ENCODE results near the gene PRDM16. TPM values are rescaled to one million over a fixed set of nuclear protein-coding genes. Genes with fewer than 3 reads are reported as not detected.

PRDM16 gene
- total RNA-seq, 1 experiment from 2014 or later, result 0.04 TPM

DNA sequence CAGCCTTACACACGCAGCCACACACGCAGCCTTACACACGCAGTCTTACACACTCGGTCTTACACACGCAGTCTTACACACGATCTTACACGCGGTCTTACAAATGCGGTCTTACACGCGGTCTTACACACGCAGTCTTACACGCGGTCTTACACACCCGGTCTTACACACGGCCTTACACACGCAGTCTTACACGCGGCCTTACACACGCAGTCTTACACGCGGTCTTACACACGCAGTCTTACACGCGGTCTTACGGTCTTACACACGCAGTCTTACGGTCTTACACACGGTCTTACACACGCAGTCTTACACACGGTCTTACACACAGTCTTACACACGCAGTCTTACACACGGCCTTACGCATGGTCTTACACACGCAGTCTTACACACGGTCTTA lies 111.9 kb downstream of the PRDM16 start:
- TF ChIP-seq EZH2phosphoT487 (IDR thresholded peaks at IDR 0.05; ENCODE audit: borderline replicate concordance, low read length), result no peak
- TF ChIP-seq, protein P1, sequence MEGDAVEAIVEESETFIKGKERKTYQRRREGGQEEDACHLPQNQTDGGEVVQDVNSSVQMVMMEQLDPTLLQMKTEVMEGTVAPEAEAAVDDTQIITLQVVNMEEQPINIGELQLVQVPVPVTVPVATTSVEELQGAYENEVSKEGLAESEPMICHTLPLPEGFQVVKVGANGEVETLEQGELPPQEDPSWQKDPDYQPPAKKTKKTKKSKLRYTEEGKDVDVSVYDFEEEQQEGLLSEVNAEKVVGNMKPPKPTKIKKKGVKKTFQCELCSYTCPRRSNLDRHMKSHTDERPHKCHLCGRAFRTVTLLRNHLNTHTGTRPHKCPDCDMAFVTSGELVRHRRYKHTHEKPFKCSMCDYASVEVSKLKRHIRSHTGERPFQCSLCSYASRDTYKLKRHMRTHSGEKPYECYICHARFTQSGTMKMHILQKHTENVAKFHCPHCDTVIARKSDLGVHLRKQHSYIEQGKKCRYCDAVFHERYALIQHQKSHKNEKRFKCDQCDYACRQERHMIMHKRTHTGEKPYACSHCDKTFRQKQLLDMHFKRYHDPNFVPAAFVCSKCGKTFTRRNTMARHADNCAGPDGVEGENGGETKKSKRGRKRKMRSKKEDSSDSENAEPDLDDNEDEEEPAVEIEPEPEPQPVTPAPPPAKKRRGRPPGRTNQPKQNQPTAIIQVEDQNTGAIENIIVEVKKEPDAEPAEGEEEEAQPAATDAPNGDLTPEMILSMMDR (conservative IDR thresholded peaks at IDR 0.05; ENCODE audit: low read depth, low read length), result no peak
- TF ChIP-seq EZH2 (IDR thresholded peaks at IDR 0.05; ENCODE audit: low read length, unreplicated experiment), result no peak
- intact Hi-C loops (cut with micrococcal nuclease), result no loop called here
- no peak overlapping the region for H3K4me2 ChIP-seq (ENCODE audit: low read length)
- no peak overlapping the region for H2AFZ ChIP-seq (ENCODE audit: low read length)
- H3F3A ChIP-seq (ENCODE audit: low read length, unreplicated experiment), result peaks cover 12% of the 10 kb centered on the region
- H3K4me1 ChIP-seq (ENCODE audit: insufficient read depth, low read length), result no peaks in the 10 kb centered on the region
- no peaks in the 10 kb centered on the region for H3K9me2 ChIP-seq (replicated peaks; ENCODE audit: low read length)
- no peaks in the 10 kb centered on the region for H4K20me1 ChIP-seq (ENCODE audit: low read length)
- H3K79me2 ChIP-seq (ENCODE audit: low read length), result no peaks in the 10 kb centered on the region
- POLR2A ChIA-PET (ENCODE audit: unreplicated experiment), result no interaction called here
- peaks cover 14% of the 10 kb centered on the region; the same call in 1 of the 2 replicates for H3K9me3 ChIP-seq (ENCODE audit: low read length)
- no peak for DNase-seq
- no peak for ATAC-seq
- no TSS peak for BruUV-seq (replicated peaks)
- no peak overlapping the region for H3K27ac ChIP-seq (ENCODE audit: low read length)
- H3K36me3 ChIP-seq (ENCODE audit: low read depth, low read length), result no peaks in the 10 kb centered on the region
- peaks cover 22% of the 10 kb centered on the region for H3K27me3 ChIP-seq (ENCODE audit: low read length)
- no peak overlapping the region for H3K9ac ChIP-seq (ENCODE audit: low read length)
- H3K4me3 ChIP-seq (ENCODE audit: low read length), result no peak overlapping the region
- CTCF ChIA-PET, result no interaction called here

DNA sequence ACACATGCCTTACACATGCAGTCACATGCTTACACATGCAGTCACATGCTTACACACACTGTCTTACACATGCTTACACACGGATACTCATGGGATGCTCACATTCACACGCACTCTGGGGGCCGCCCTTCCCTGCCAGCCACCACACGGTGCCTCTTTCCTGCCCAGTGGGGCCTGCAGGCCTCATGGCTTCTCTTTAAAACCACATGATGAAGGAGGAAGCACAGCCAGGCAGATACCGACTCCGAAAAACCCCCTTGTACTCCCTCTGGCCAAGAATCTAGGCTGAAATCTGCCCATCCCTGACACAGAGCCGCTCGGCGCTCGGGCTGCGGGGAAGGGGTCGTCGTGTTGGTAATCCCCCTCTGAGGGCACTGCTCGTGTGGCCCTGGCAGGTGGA lies 113.0 kb downstream of the PRDM16 start:
- Histone ChIP-seq H3K4me2 (ENCODE audit: low read length) (no peak overlapping the region), H3K27me3 (ENCODE audit: low read length) (peaks cover 32% of the 10 kb centered on the region), H3K4me1 (ENCODE audit: insufficient read depth, low read length) (no peaks in the 10 kb centered on the region), H3K79me2 (ENCODE audit: low read length) (no peaks in the 10 kb centered on the region), H3F3A (ENCODE audit: low read length, unreplicated experiment) (peaks cover 12% of the 10 kb centered on the region), H3K4me3 (ENCODE audit: low read length) (no peak overlapping the region), H3K9me3 (ENCODE audit: low read length) (peaks cover 14% of the 10 kb centered on the region; the same call in 1 of the 2 replicates), H3K27ac (ENCODE audit: low read length) (no peak overlapping the region), H3K9me2 (replicated peaks; ENCODE audit: low read length) (no peaks in the 10 kb centered on the region), H3K36me3 (ENCODE audit: low read depth, low read length) (no peaks in the 10 kb centered on the region), H2AFZ (ENCODE audit: low read length) (no peak overlapping the region), H4K20me1 (ENCODE audit: low read length) (no peaks in the 10 kb centered on the region), H3K9ac (ENCODE audit: low read length) (no peak overlapping the region)
- no peak for ATAC-seq
- ChIA-PET POLR2A (ENCODE audit: unreplicated experiment) (no interaction called here), CTCF (no interaction called here)
- DNase-seq, result no peak
- TF ChIP-seq EZH2 (IDR thresholded peaks at IDR 0.05; ENCODE audit: low read length, unreplicated experiment) (no peak), EZH2phosphoT487 (IDR thresholded peaks at IDR 0.05; ENCODE audit: borderline replicate concordance, low read length) (no peak)
- TF ChIP-seq, protein P1 (conservative IDR thresholded peaks at IDR 0.05; ENCODE audit: low read depth, low read length), result no peak
- no TSS peak for BruUV-seq (replicated peaks)
- intact Hi-C loops (cut with micrococcal nuclease), result no loop called here

DNA sequence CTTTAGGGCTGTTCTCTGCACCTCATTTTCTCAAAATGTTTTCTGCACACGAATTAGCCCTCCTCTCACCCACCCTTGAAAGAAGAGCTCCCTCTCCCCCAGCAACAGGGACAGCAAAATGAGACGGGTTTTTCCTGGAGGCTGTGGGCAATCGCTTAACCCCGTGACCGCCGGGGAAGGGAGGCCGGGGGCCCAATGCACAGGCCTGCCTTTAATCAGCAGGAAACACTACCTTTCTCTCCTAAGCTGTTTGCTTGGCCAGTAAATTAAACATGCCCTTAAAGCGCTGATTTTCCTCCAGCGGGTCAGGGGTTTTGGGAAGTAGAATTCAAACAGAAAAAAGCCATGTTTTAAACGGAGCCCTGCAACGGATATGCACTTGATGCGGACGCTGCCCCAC lies 114.4 kb downstream of the PRDM16 start:
- no peak overlapping the region for H3K4me3 ChIP-seq (ENCODE audit: low read length)
- H3K36me3 ChIP-seq (ENCODE audit: low read depth, low read length), result no peaks in the 10 kb centered on the region
- H2AFZ ChIP-seq (ENCODE audit: low read length), result no peak overlapping the region
- no peak overlapping the region for H3K4me2 ChIP-seq (ENCODE audit: low read length)
- ChIA-PET CTCF (no interaction called here), POLR2A (ENCODE audit: unreplicated experiment) (no interaction called here)
- H4K20me1 ChIP-seq (ENCODE audit: low read length), result no peaks in the 10 kb centered on the region
- H3K79me2 ChIP-seq (ENCODE audit: low read length), result no peaks in the 10 kb centered on the region
- H3K9ac ChIP-seq (ENCODE audit: low read length), result no peak overlapping the region
- TF ChIP-seq EZH2 (IDR thresholded peaks at IDR 0.05; ENCODE audit: low read length, unreplicated experiment), result no peak
- H3K9me2 ChIP-seq (replicated peaks; ENCODE audit: low read length), result no peaks in the 10 kb centered on the region
- H3K9me3 ChIP-seq (ENCODE audit: low read length), result peaks cover 14% of the 10 kb centered on the region; the same call in 1 of the 2 replicates
- BruUV-seq (replicated peaks), result no TSS peak
- intact Hi-C loops (cut with micrococcal nuclease), result no loop called here
- peaks cover 33% of the 10 kb centered on the region for H3K27me3 ChIP-seq (ENCODE audit: low read length)
- no peak overlapping the region for H3K27ac ChIP-seq (ENCODE audit: low read length)
- H3F3A ChIP-seq (ENCODE audit: low read length, unreplicated experiment), result peaks cover 12% of the 10 kb centered on the region
- DNase-seq (no peak), ATAC-seq (no peak)
- no peaks in the 10 kb centered on the region for H3K4me1 ChIP-seq (ENCODE audit: insufficient read depth, low read length)
